ENCODE data around the gene RC3H2. TPM values are rescaled to one million over a fixed set of nuclear protein-coding genes. Genes with fewer than 3 reads are reported as not detected.
A peak's percentile ranks its signal among the peaks of the same experiment; 100 is the strongest.
"Not testable (repeated sequence)": the region's sequence is repeated elsewhere in the genome, so short reads cannot be mapped to it uniquely, and the experiment has no call there.

RC3H2 gene
- total RNA-seq, 4 donors from 2014 or later, result 27.9 to 48.7 (median 41.7) TPM

DNA sequence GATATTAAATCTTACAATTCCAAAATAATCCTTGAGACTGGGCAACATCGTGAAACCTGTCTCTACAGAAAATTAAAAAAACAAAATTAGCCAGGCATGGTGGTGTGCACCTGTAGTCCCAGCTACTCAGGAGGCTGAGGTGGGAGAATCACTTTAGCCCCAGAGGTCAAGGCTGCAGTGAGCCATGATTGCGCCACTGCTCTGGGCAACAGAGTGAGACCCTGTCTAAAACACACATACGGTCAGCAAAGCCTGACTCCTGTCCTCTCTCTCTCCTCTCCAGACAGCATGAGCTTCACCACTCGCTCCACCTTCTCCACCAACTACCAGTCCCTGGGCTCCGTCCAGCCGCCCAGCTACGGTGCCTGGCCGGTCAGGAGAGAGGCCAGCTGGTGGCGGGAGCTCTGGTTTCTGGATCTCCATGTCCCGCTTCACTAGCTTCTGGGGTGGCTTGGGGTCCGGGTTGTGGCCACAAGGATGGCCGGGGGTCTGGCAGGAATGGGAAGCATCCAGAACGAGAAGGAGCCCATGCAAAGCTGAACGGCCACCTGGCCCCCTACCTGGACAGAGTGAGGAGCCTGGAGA, 67.8 kb downstream of the RC3H2 start:
- Histone ChIP-seq H3K4me3 (no peak overlapping the region), H3K27ac (no peak overlapping the region), H3K4me1 (no peaks in the 10 kb centered on the region), H3K9me3 (no peaks in the 10 kb centered on the region), H3K36me3 (no peaks in the 10 kb centered on the region), H3K27me3 (no peaks in the 10 kb centered on the region)
- no peak for DNase-seq
- TF ChIP-seq, protein P1, sequence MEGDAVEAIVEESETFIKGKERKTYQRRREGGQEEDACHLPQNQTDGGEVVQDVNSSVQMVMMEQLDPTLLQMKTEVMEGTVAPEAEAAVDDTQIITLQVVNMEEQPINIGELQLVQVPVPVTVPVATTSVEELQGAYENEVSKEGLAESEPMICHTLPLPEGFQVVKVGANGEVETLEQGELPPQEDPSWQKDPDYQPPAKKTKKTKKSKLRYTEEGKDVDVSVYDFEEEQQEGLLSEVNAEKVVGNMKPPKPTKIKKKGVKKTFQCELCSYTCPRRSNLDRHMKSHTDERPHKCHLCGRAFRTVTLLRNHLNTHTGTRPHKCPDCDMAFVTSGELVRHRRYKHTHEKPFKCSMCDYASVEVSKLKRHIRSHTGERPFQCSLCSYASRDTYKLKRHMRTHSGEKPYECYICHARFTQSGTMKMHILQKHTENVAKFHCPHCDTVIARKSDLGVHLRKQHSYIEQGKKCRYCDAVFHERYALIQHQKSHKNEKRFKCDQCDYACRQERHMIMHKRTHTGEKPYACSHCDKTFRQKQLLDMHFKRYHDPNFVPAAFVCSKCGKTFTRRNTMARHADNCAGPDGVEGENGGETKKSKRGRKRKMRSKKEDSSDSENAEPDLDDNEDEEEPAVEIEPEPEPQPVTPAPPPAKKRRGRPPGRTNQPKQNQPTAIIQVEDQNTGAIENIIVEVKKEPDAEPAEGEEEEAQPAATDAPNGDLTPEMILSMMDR (IDR thresholded peaks at IDR 0.05), result no peak
- TF ChIP-seq POLR2A (IDR thresholded peaks at IDR 0.05), result no peak

DNA sequence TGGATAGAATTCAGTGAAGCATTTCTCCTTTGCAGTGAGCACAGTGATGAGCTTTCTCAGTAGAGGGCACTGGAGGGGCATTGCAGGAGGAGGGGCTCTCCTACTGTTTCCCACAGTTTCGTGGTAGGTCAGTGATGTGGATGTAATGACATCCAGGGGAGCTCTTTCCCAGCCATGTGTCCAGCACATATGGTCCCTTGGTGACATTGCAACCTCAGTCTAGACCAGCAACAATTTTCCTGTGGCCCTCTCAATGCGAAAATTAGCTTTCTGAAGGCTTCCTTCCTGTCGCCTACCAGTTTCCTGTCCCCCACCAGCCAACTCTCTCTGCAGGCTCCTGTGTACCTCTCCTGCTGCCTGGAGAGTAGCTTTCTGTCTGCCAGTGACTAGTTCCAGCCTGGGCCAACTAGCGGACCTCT, 69.8 kb downstream of the RC3H2 start:
- no peaks in the 10 kb centered on the region for H3K27me3 ChIP-seq
- no peaks in the 10 kb centered on the region for H3K4me1 ChIP-seq
- TF ChIP-seq POLR2A (IDR thresholded peaks at IDR 0.05), result no peak
- TF ChIP-seq, protein P1 (IDR thresholded peaks at IDR 0.05), result no peak
- no peaks in the 10 kb centered on the region for H3K36me3 ChIP-seq
- no peak overlapping the region for H3K27ac ChIP-seq
- DNase-seq, result no peak
- no peaks in the 10 kb centered on the region for H3K9me3 ChIP-seq
- no peak overlapping the region for H3K4me3 ChIP-seq

DNA sequence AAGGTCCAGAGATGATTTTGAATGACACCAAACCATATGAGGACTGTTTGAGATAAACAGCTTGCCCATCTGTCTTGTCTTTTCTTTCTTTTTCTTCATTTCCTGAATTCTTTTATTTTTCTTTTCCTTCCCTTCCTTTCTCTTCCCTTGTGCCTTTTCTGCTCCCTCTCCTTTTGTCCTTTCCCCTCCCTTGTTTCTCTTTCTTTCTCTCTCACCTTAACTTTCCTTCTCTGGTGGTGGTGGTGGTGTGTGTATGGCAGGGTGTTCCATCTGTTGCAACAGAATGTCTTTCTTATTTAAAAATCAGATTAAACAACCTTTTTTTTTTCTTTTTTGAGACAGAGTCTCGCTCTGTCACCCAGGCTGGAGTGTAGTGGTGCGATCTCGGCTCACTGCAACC, 73.0 kb downstream of the RC3H2 start:
- Histone ChIP-seq H3K4me3 (no peak overlapping the region), H3K27ac (no peak overlapping the region), H3K9me3 (no peaks in the 10 kb centered on the region), H3K36me3 (no peaks in the 10 kb centered on the region), H3K27me3 (no peaks in the 10 kb centered on the region), H3K4me1 (peaks cover 0 to 6% (median 2%) of the 10 kb centered on the region in 4 donors)
- TF ChIP-seq, protein P1 (IDR thresholded peaks at IDR 0.05), result no peak
- TF ChIP-seq POLR2A (IDR thresholded peaks at IDR 0.05), result no peak
- no peak for DNase-seq

DNA sequence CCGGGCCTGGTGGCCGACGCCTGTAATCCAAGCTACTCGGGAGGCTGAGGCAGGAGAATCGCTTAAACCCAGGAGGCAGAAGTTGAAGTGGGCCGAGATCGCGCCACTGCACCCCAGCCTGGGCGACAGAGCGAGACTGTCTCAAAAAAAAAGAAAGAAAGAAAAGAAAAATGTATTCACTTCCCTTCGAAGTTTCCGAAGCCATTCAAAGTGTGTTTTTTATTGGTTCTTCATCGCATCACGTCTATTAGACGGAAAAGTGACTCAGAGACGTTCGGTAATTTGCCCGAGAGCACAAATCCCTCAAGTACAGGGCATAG, 76.2 kb downstream of the RC3H2 start:
- H3K4me1 ChIP-seq, result peaks cover 0 to 21% (median 6%) of the 10 kb centered on the region in 4 donors
- not testable (repeated sequence) for DNase-seq

DNA sequence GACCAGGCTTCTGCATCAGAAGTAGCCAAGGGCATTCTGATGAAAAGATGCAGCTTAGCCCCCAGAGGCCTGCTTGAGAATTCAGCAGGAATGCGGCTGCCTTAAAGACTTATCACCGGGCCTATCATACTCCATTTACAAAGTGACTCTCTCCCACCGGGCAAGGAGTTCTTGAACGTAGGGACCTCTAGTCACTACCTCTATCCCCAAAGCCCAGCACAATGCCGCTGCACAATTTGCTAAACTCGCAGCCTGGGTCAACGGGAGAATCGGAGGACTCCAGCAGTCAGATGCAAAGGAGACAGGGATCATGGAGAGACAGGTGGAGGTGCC, 77.4 kb downstream of the RC3H2 start:
- no peaks in the 10 kb centered on the region for H3K27me3 ChIP-seq
- peak overlapping the region; percentile 76 to 92 (median 90) for H3K4me3 ChIP-seq
- H3K36me3 ChIP-seq, result peaks cover 0 to 11% (median 0%) of the 10 kb centered on the region in 3 donors
- peak in 1 of 3 donors; percentile 50 for DNase-seq
- H3K9me3 ChIP-seq, result no peaks in the 10 kb centered on the region
- peak overlapping the region; percentile 90 to 94 (median 94) for H3K27ac ChIP-seq
- peaks cover 0 to 21% (median 6%) of the 10 kb centered on the region in 4 donors for H3K4me1 ChIP-seq
- TF ChIP-seq, protein P1 (IDR thresholded peaks at IDR 0.05), result no peak
- TF ChIP-seq POLR2A (IDR thresholded peaks at IDR 0.05), result no peak

More for the DNA sequence above, 76.2 kb downstream of the RC3H2 start:
- Histone ChIP-seq H3K27ac (peak overlapping the region; percentile 90 to 94 (median 94)), H3K4me3 (peak overlapping the region; percentile 76 to 92 (median 90))
- H3K9me3 ChIP-seq, H3K27me3 ChIP-seq, H3K36me3 ChIP-seq: not testable (repeated sequence)

DNA sequence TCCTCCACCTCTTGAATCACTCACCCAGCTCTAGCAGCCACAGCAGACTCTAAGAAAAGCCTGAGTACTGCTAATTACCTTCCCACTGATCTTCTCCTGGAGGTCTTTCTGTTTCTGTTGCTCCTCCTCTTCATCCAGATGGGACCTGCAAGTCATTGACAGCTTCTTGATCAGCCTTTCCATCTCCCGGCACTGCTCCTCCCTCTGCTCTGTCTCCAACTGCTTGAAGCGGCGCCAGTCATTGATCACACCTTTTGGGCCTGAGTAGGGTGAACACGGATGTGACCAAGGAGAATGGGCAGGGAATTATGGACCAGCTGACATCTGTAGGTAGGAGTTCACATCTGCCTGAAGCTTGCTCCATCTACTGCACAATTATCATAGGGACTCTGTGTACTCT, 82.2 kb downstream of the RC3H2 start:
- Histone ChIP-seq H3K9me3 (no peaks in the 10 kb centered on the region), H3K4me1 (peaks cover 0 to 26% (median 6%) of the 10 kb centered on the region in 4 donors), H3K36me3 (peaks cover 0 to 39% (median 0%) of the 10 kb centered on the region in 3 donors), H3K27me3 (no peaks in the 10 kb centered on the region), H3K27ac (no peak overlapping the region), H3K4me3 (no peak overlapping the region)
- TF ChIP-seq, protein P1 (IDR thresholded peaks at IDR 0.05), result no peak
- TF ChIP-seq POLR2A (IDR thresholded peaks at IDR 0.05), result no peak
- DNase-seq, result no peak

Measured in Peyer's patch (tissue), 4 donors.